GM18867 (cell line): ENCODE measurements around the gene SUB1.
A peak's percentile ranks its signal among the peaks of the same experiment; 100 is the strongest.
"Not testable (repeated sequence)": the region's sequence is repeated elsewhere in the genome, so short reads cannot be mapped to it uniquely, and the experiment has no call there.

ENCODE experiments used
- ATAC-seq: cut with Tn5 transposase; IDR thresholded peaks from one replicate; pipeline ENCODE4 v1.9.1; 2021; ENCODE audit warnings: mild to moderate bottlenecking, moderate library complexity; ENCODE audit not compliant: unreplicated experiment

SUB1 gene

GRCh38 chr5:32598260-32598937 is 13.0 kb downstream of the SUB1 start:
- ATAC-seq, result no peak

GRCh38 chr5:32598997-32599549 is 13.7 kb downstream of the SUB1 start:
- ATAC-seq, result no peak

GRCh38 chr5:32600054-32600622 is 14.8 kb downstream of the SUB1 start:
- no peak for ATAC-seq

- ATAC-seq, result no peak
Observed at GRCh38 chr5:32601623-32602295, 16.4 kb downstream of the SUB1 start.

GRCh38 chr5:32602906-32603305 is 17.5 kb downstream of the SUB1 start:
- no peak for ATAC-seq

GRCh38 chr5:32604800-32605765 is 19.7 kb downstream of the SUB1 start:
- no peak for ATAC-seq

- no peak for ATAC-seq
Observed at GRCh38 chr5:32605766-32606152, 20.4 kb downstream of the SUB1 start.

GRCh38 chr5:32612134-32612888 is 27.0 kb downstream of the SUB1 start:
- ATAC-seq, result no peak

- ATAC-seq, result peak; percentile 56
Observed at GRCh38 chr5:32613050-32613672, 27.8 kb downstream of the SUB1 start.

- ATAC-seq, result no peak
Observed at GRCh38 chr5:32615236-32615635, 29.9 kb downstream of the SUB1 start.

- no peak for ATAC-seq
Observed at GRCh38 chr5:32618962-32619361, 33.6 kb downstream of the SUB1 start.

GRCh38 chr5:32621256-32621655 is 35.9 kb downstream of the SUB1 start:
- ATAC-seq, result no peak

GRCh38 chr5:32625106-32625505 is 39.7 kb downstream of the SUB1 start:
- no peak for ATAC-seq

- no peak for ATAC-seq
Observed at GRCh38 chr5:32625547-32625946, 40.2 kb downstream of the SUB1 start.

- ATAC-seq, result no peak
Observed at GRCh38 chr5:32627219-32627870, 42.0 kb downstream of the SUB1 start.

GRCh38 chr5:32628049-32628844 is 42.9 kb downstream of the SUB1 start:
- no peak for ATAC-seq

- no peak for ATAC-seq
Observed at GRCh38 chr5:32630867-32631491, 45.6 kb downstream of the SUB1 start.

- ATAC-seq, result not testable (repeated sequence)
Observed at GRCh38 chr5:32633017-32633416, 47.7 kb downstream of the SUB1 start.
